Sigmoid colon (tissue), 4 donors: ENCODE results near the gene SEC23A.

Experiments
- EP300 ChIP-seq, 4 donors: sonication (generic); formaldehyde crosslinking; IDR thresholded peaks; one replicate each; pipeline ENCODE4 v1.6.1; 2017; ENCODE audit warnings: antibody characterized with exemption in 4 of 4
- POLR2A ChIP-seq, 2 donors: fragments of 450-650 bp; IDR thresholded peaks; one replicate each; pipeline ENCODE4 v1.6.1; 2016; ENCODE audit warnings: antibody characterized with exemption in 2 of 2, mild to moderate bottlenecking in 2 of 2, moderate library complexity in 2 of 2

DNA sequence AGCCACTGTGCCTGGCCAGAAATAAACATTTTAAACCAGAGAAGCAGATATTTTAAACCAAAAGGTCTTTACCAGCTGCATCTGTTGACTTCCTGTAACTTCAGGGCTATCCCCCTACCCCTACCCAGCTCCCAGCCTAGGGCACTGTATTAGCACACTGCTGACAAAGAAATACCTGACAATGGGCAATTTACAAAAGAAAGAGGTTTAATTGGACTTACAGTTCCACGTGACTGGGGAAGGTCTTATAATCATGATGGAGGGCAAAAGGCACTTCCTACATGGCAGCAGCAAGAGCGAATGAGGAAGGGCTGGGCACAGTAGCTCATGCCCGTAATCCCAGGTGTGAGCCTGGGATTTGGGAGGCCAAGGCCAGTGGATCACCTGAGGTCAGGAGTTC, 37.1 kb upstream of the SEC23A start:
- TF ChIP-seq POLR2A (IDR thresholded peaks at IDR 0.05) (no peak), EP300 (IDR thresholded peaks at IDR 0.05) (no peak)
